ENCODE data around the gene SYTL5.

SYTL5 gene

GRCh38 chrX:38099688-38100087 is 93.3 kb downstream of the SYTL5 start:
- Histone ChIP-seq H4K20me1 (no peaks in the 10 kb centered on the region), H3K9me3 (replicated peaks in 1 of 11) (peaks cover 7 to 23% (median 17%) of the 10 kb centered on the region in 11 experiments), H3K27ac (no peak overlapping the region), H3K27me3 (no peaks in the 10 kb centered on the region), H3K4me2 (no peak overlapping the region), H3K9ac (no peak overlapping the region), H3K4me1 (peaks cover 10 to 21% (median 14%) of the 10 kb centered on the region in 10 experiments), H3K36me3 (no peaks in the 10 kb centered on the region), H3K4me3 (no peak overlapping the region)
- TF ChIP-seq Cebpa-rat (IDR thresholded peaks at IDR 0.05) = no peak

DNA sequence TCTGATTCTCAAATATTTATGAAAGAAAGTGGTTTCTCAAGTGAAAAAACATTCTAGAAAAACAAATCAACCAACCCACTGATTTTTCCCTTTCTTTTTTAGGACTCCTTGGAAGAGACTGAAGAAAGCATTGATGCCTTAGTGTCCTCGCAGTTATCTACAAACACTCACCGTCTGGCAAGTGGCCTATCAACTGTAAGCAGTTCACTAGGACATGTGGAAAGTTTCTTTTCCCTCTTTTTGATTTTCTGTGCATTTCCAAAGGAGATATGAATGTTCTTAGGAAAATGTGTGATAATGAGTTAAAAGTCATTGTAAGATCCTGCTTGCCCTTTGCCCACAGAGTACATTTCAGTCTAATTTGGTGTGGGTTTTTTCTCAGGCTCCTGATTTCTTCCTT is 95.9 kb downstream of the SYTL5 start:
- Histone ChIP-seq H3K4me3 (no peak overlapping the region), H3K9me3 (replicated peaks in 1 of 11) (peaks cover 7 to 23% (median 17%) of the 10 kb centered on the region in 11 experiments), H3K4me1 (peaks cover 15 to 33% (median 19%) of the 10 kb centered on the region in 10 experiments), H3K4me2 (no peak overlapping the region), H3K36me3 (no peaks in the 10 kb centered on the region), H4K20me1 (no peaks in the 10 kb centered on the region), H3K27me3 (no peaks in the 10 kb centered on the region), H3K27ac (no peak overlapping the region), H3K9ac (no peak overlapping the region)
- TF ChIP-seq Cebpa-rat (IDR thresholded peaks at IDR 0.05) = no peak

GRCh38 chrX:38102875-38103274 is 96.5 kb downstream of the SYTL5 start:
- Histone ChIP-seq H3K27ac (no peak overlapping the region; a peak in 1 of 22 replicates), H3K4me1 (peaks cover 15 to 39% (median 20%) of the 10 kb centered on the region in 10 experiments), H4K20me1 (no peaks in the 10 kb centered on the region), H3K36me3 (no peaks in the 10 kb centered on the region), H3K9ac (no peak overlapping the region), H3K4me2 (peak overlapping the region in 1 of 11 experiments; percentile 9; a peak in 1 of 22 replicates), H3K27me3 (no peaks in the 10 kb centered on the region), H3K4me3 (no peak overlapping the region), H3K9me3 (replicated peaks in 1 of 11) (peaks cover 7 to 25% (median 17%) of the 10 kb centered on the region in 11 experiments)
- TF ChIP-seq Cebpa-rat (IDR thresholded peaks at IDR 0.05) = no peak

- peaks cover 7 to 21% (median 16%) of the 10 kb centered on the region in 11 experiments for H3K9me3 ChIP-seq (replicated peaks in 1 of 11)
- H3K4me3 ChIP-seq = no peak overlapping the region
- H3K9ac ChIP-seq = peak overlapping the region in 2 of 11 experiments; percentile 34 to 41; a peak in 3 of 22 replicates
- peaks cover 22 to 52% (median 31%) of the 10 kb centered on the region in 10 experiments for H3K4me1 ChIP-seq
- peak in 1 of 11 experiments; percentile 13; a peak in 1 of 22 replicates for TF ChIP-seq Cebpa-rat (IDR thresholded peaks at IDR 0.05)
- H3K27ac ChIP-seq = peak overlapping the region in 9 of 11 experiments; percentile 16 to 73 (median 38); a peak in 14 of 22 replicates
- no peaks in the 10 kb centered on the region for H3K27me3 ChIP-seq
- H4K20me1 ChIP-seq = no peaks in the 10 kb centered on the region
- peak overlapping the region; percentile 15 to 69 (median 45) for H3K4me2 ChIP-seq
- H3K36me3 ChIP-seq = no peaks in the 10 kb centered on the region
Observed at GRCh38 chrX:38103857-38104812, 97.8 kb downstream of the SYTL5 start.

DNA sequence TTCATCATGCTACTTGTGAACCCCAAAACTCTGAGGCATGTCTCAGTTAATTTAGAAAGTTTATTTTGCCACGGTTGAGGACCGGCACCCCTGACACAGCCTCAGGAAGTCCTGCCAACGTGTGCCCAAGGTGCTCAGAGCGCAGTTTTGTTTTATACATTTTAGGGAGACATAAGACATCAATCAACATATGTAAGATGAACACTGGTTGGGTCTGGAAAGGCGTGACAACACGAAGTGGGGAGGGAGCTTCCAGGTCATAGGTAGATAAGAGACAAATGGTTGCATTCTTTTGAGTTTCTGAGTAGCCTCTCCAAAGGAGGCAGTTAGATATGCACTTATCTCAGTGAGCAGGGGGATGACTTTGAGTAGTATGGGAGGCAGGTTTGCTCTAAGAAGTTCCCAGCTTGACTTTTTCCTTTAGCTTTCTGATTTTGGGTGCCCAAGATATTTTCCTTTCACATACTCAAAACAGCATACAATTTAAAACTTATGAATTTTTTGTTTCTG is 98.9 kb downstream of the SYTL5 start:
- H3K9me3 ChIP-seq (replicated peaks in 1 of 11) = peaks cover 0 to 10% (median 4%) of the 10 kb centered on the region in 11 experiments; a peak in 15 of 22 replicates
- H3K27me3 ChIP-seq = no peaks in the 10 kb centered on the region
- no peak overlapping the region for H3K4me3 ChIP-seq
- H3K4me2 ChIP-seq = peak overlapping the region; percentile 15 to 69 (median 45); a peak in 18 of 22 replicates
- TF ChIP-seq Cebpa-rat (IDR thresholded peaks at IDR 0.05) = no peak
- H3K36me3 ChIP-seq = no peaks in the 10 kb centered on the region
- H3K27ac ChIP-seq = peak overlapping the region in 5 of 11 experiments; percentile 10 to 73 (median 55); a peak in 8 of 22 replicates
- H3K9ac ChIP-seq = no peak overlapping the region
- no peaks in the 10 kb centered on the region for H4K20me1 ChIP-seq
- H3K4me1 ChIP-seq = peaks cover 23 to 58% (median 34%) of the 10 kb centered on the region in 10 experiments

- Histone ChIP-seq H3K4me1 (peaks cover 23 to 58% (median 35%) of the 10 kb centered on the region in 10 experiments), H3K36me3 (no peaks in the 10 kb centered on the region), H3K27ac (peak overlapping the region in 1 of 11 experiments; percentile 6; a peak in 1 of 22 replicates), H3K27me3 (no peaks in the 10 kb centered on the region), H3K4me2 (peak overlapping the region in 4 of 11 experiments; percentile 4 to 28 (median 12); a peak in 5 of 22 replicates), H4K20me1 (no peaks in the 10 kb centered on the region), H3K4me3 (no peak overlapping the region), H3K9me3 (replicated peaks in 1 of 11) (peaks cover 0 to 8% (median 0%) of the 10 kb centered on the region in 11 experiments; a peak in 1 of 22 replicates), H3K9ac (no peak overlapping the region)
- TF ChIP-seq Cebpa-rat (IDR thresholded peaks at IDR 0.05) = no peak
Observed at GRCh38 chrX:38106991-38107655, 100.8 kb downstream of the SYTL5 start.

DNA sequence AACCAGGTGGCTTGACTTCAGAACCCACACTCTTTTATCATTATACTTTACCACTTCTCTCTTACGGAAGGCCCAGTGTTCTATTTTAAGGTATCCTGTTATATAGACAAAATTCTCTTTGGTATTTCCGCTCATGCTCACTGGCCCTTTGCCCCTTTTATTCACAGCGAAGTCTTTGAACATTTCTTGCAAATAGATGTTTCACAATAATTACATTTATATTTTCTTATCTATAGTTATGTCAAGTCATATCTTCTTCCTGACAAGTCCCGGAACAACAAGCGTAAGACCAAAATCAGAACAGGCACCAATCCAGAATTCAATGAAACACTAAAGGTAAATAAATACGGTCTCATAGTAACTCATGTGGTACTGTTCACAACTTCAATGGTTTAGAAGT is 102.0 kb downstream of the SYTL5 start:
- no peak overlapping the region; a peak in 2 of 22 replicates for H3K27ac ChIP-seq
- no peaks in the 10 kb centered on the region for H3K27me3 ChIP-seq
- no peak overlapping the region for H3K9ac ChIP-seq
- peaks cover 23 to 51% (median 33%) of the 10 kb centered on the region in 10 experiments for H3K4me1 ChIP-seq
- peak overlapping the region in 10 of 11 experiments; percentile 19 to 44 (median 40); a peak in 16 of 22 replicates for H3K4me2 ChIP-seq
- no peaks in the 10 kb centered on the region for H4K20me1 ChIP-seq
- no peaks in the 10 kb centered on the region for H3K36me3 ChIP-seq
- H3K9me3 ChIP-seq (replicated peaks in 1 of 11) = peaks cover 0 to 8% (median 0%) of the 10 kb centered on the region in 11 experiments; a peak in 1 of 22 replicates
- no peak for TF ChIP-seq Cebpa-rat (IDR thresholded peaks at IDR 0.05)
- H3K4me3 ChIP-seq = no peak overlapping the region

- H3K9me3 ChIP-seq (replicated peaks in 1 of 11) = peaks cover 0 to 8% (median 0%) of the 10 kb centered on the region in 11 experiments; a peak in 1 of 22 replicates
- H3K27ac ChIP-seq = peak overlapping the region in 1 of 11 experiments; percentile 19; a peak in 2 of 22 replicates
- no peaks in the 10 kb centered on the region for H3K27me3 ChIP-seq
- peaks cover 18 to 42% (median 24%) of the 10 kb centered on the region in 10 experiments for H3K4me1 ChIP-seq
- no peaks in the 10 kb centered on the region for H3K36me3 ChIP-seq
- peak overlapping the region in 6 of 11 experiments; percentile 8 to 47 (median 37); a peak in 12 of 22 replicates for H3K4me2 ChIP-seq
- no peak overlapping the region for H3K9ac ChIP-seq
- no peak for TF ChIP-seq Cebpa-rat (IDR thresholded peaks at IDR 0.05)
- no peak overlapping the region for H3K4me3 ChIP-seq
- no peaks in the 10 kb centered on the region for H4K20me1 ChIP-seq
Observed at GRCh38 chrX:38109042-38109898, 102.9 kb downstream of the SYTL5 start.

Data from BLaER1 treated with 17β-estradiol and CSF1 and Interleukin-3, amounts not matched to agents 10 nM and 100 nM (cell line).